HCT116 (cell line): ENCODE results near the gene BEND6. TPM values are rescaled to one million over a fixed set of nuclear protein-coding genes. Genes with fewer than 3 reads are reported as not detected.
A peak's percentile ranks its signal among the peaks of the same experiment; 100 is the strongest.

Source experiments
- ATAC-seq: fragments of 200-7000 bp; cut with Tn5 transposase; 2 replicates; pipeline ENCODE4 v1.9.1; 2020; ENCODE audit warnings: mild to moderate bottlenecking, moderate library complexity
- BruUV-seq: library from RNA; stranded (reverse); fragments of 400-500 nt; replicated peaks from 2 replicates; lab custom pipeline; 2021; lab: Mats Ljungman, UMichigan
- CTCF ChIA-PET: fragments of 300-600 bp; sonication (Branson Sonifier 250); formaldehyde crosslinking; loops from one replicate; lab custom pipeline; 2021; ENCODE audit warnings: antibody characterized with exemption; lab: Charles Lee
- POLR2A ChIA-PET: fragments of 300-600, 350-600 bp; sonication (Branson Sonifier 250); formaldehyde crosslinking; loops from one replicate; lab custom pipeline; 2021; ENCODE audit warnings: antibody characterized with exemption; lab: Charles Lee
- RAD21 ChIA-PET, 2 experiments: fragments of 300-600 bp; sonication (Branson Sonifier 250); formaldehyde crosslinking; loops; one replicate each; lab custom pipeline; 2023; ENCODE audit warnings: low total read pairs in 2 of 2; ENCODE audit not compliant: uncharacterized antibody in 2 of 2, unreplicated experiment in 2 of 2, low non-redundant PET in 1 of 2; lab: Charles Lee
- DNase-seq: peaks from one replicate; pipeline ENCODE4 v3.0.0-alpha.2; 2010; ENCODE audit warnings: low read depth, low spot score
- H2AFZ ChIP-seq: fragments of 200-600 bp; shearing (Covaris generic), sonication (generic); 2 replicates; pipeline ENCODE4 v1.6.1; 2017; ENCODE audit warnings: low read depth, mixed run types, mixed read lengths, antibody characterized with exemption, low read length; ENCODE audit not compliant: poor library complexity, severe bottlenecking
- H3K27ac ChIP-seq: 2 replicates; pipeline ENCODE4 v1.5.1; 2012; ENCODE audit warnings: low read depth, low read length
- H3K27me3 ChIP-seq: fragments of 200-600 bp; sonication (generic); 2 replicates; pipeline ENCODE4 v1.6.1; 2016; ENCODE audit warnings: mixed run types, low read length, mixed read lengths; ENCODE audit not compliant: insufficient read depth
- H3K36me3 ChIP-seq, 2 experiments: fragments of 200-500 bp in 1 of 2; fragments of 200-600 bp in 1 of 2; sonication (Bioruptor generic) in 1 of 2; sonication (generic) in 1 of 2; 2 replicates each; pipeline versions ENCODE4 v1.5.1 to v1.6.1; 2014 to 2016; ENCODE audit warnings: low read length in 2 of 2, inconsistent platforms in 1 of 2, mixed read lengths in 1 of 2, mixed run types in 1 of 2; ENCODE audit not compliant: insufficient read depth in 2 of 2, control insufficient read depth in 1 of 2
- H3K4me1 ChIP-seq, 2 experiments: fragments of 200-600 bp in 1 of 2; sonication (generic) in 1 of 2; 2 replicates each; pipeline versions ENCODE4 v1.5.1 to v1.6.1; 2012 to 2017; ENCODE audit warnings: low read length in 2 of 2, inconsistent platforms in 1 of 2, mild to moderate bottlenecking in 1 of 2, mixed read lengths in 1 of 2, mixed run types in 1 of 2, moderate library complexity in 1 of 2; ENCODE audit not compliant: insufficient read depth in 2 of 2, control insufficient read depth in 1 of 2
- H3K4me2 ChIP-seq: fragments of 200-600 bp; sonication (generic); 2 replicates; pipeline ENCODE4 v1.6.1; 2017; ENCODE audit warnings: mixed run types, low read length, mixed read lengths
- H3K4me3 ChIP-seq, 2 experiments: fragments of 200-600 bp in 1 of 2; sonication (generic) in 1 of 2; replicated peaks in 1 of 2; 2 replicates each; pipeline ENCODE4 v1.5.1; 2011 to 2016; ENCODE audit warnings: low read length in 2 of 2, control low read depth in 1 of 2, low read depth in 1 of 2, mild to moderate bottlenecking in 1 of 2, mixed read lengths in 1 of 2, mixed run types in 1 of 2
- H3K79me2 ChIP-seq: fragments of 200-600 bp; sonication (generic); 2 replicates; pipeline ENCODE4 v1.6.1; 2017; ENCODE audit warnings: mild to moderate bottlenecking, mixed run types, low read length, moderate library complexity, mixed read lengths; ENCODE audit not compliant: insufficient read depth
- H3K9ac ChIP-seq: fragments of 200-600 bp; sonication (generic); 2 replicates; pipeline ENCODE4 v1.6.1; 2016; ENCODE audit warnings: low read length, mixed read lengths
- H3K9me2 ChIP-seq: fragments of 200-600 bp; sonication (generic), shearing (Covaris generic); 2 replicates; pipeline ENCODE4 v1.6.1; 2017; ENCODE audit warnings: mixed run types, mild to moderate bottlenecking, moderate library complexity; ENCODE audit not compliant: insufficient read depth
- H3K9me3 ChIP-seq, 2 experiments: fragments of 200-500 bp in 1 of 2; fragments of 200-600 bp in 1 of 2; sonication (Bioruptor generic) in 1 of 2; sonication (generic) in 1 of 2; 2 replicates each; pipeline ENCODE4 v1.6.1; 2014 to 2017; ENCODE audit warnings: low read length in 2 of 2, mixed read lengths in 2 of 2, inconsistent platforms in 1 of 2, low read depth in 1 of 2, mild to moderate bottlenecking in 1 of 2, mixed run types in 1 of 2, moderate library complexity in 1 of 2; ENCODE audit not compliant: control insufficient read depth in 1 of 2, insufficient read depth in 1 of 2
- H4K20me1 ChIP-seq: fragments of 200-600 bp; sonication (generic), shearing (Covaris generic); 2 replicates; pipeline ENCODE4 v1.6.1; 2017; ENCODE audit warnings: mixed run types, mild to moderate bottlenecking, moderate library complexity; ENCODE audit not compliant: insufficient read depth
- ATF3 ChIP-seq: IDR thresholded peaks from 2 replicates; pipeline ENCODE4 v1.6.1; 2012
- CBX3 ChIP-seq: IDR thresholded peaks from 2 replicates; pipeline ENCODE4 v1.6.1; 2012; ENCODE audit warnings: low read depth
- CTCF ChIP-seq, 3 experiments: fragments of 200-600 bp in 1 of 3; sonication (generic) in 1 of 3; IDR thresholded peaks in 2 of 3; conservative IDR thresholded peaks in 1 of 3; 2 replicates each; pipeline ENCODE4 v1.5.1; 2012 to 2017; ENCODE audit warnings: low read depth in 2 of 3, low read length in 2 of 3, antibody characterized with exemption in 1 of 3, borderline replicate concordance in 1 of 3, control low read depth in 1 of 3, mild to moderate bottlenecking in 1 of 3, mixed read lengths in 1 of 3, mixed run types in 1 of 3, moderate library complexity in 1 of 3; ENCODE audit not compliant: insufficient read depth in 1 of 3
- EGR1 ChIP-seq: IDR thresholded peaks from 2 replicates; pipeline ENCODE4 v1.6.1; 2012; ENCODE audit warnings: low read depth
- ELF1 ChIP-seq: IDR thresholded peaks from 2 replicates; pipeline ENCODE4 v1.6.1; 2012; ENCODE audit warnings: low read depth, borderline replicate concordance
- EZH2 ChIP-seq: fragments of 200-600 bp; sonication (generic); IDR thresholded peaks from 2 replicates; pipeline ENCODE4 v1.6.1; 2017; ENCODE audit warnings: antibody characterized with exemption, mixed run types
- POLR2A ChIP-seq: IDR thresholded peaks from 2 replicates; pipeline ENCODE4 v1.7.0; 2011; ENCODE audit warnings: borderline replicate concordance; ENCODE audit not compliant: insufficient read depth, insufficient read length; ENCODE audit errors: extremely low read depth
- SRF ChIP-seq: IDR thresholded peaks from 2 replicates; pipeline ENCODE4 v1.6.1; 2012; ENCODE audit warnings: low read depth
- intact Hi-C: fragments of 100-400 bp; cut with micrococcal nuclease; formaldehyde crosslinking; loops from 2 replicates; pipeline ENCODE4 v1.10.0; 2022
- total RNA-seq: library from RNA; stranded (reverse); gene quantifications from one replicate; pipeline ENCODE4 v1.2.1, GENCODE V29; 2021; ENCODE audit not compliant: unreplicated experiment

BEND6 gene
- total RNA-seq, 1 experiment from 2014 or later = 4.0 TPM

- POLR2A ChIA-PET = no interaction called here
- no TSS peak for BruUV-seq
These were observed 119.5 kb downstream of the BEND6 start for GRCh38 chr6:57074383-57074782.

GRCh38 chr6:57075092-57075491 is 120.2 kb downstream of the BEND6 start:
- POLR2A ChIA-PET = no interaction called here
- intact Hi-C loops = no loop called here
- no TSS peak for BruUV-seq
- Histone ChIP-seq H2AFZ (no peak overlapping the region), H3K27me3 (no peaks in the 10 kb centered on the region), H4K20me1 (no peaks in the 10 kb centered on the region), H3K4me2 (no peak overlapping the region), H3K27ac (no peak overlapping the region), H3K4me1 (no peaks in the 10 kb centered on the region), H3K9me3 (no peaks in the 10 kb centered on the region), H3K36me3 (no peaks in the 10 kb centered on the region; a peak in 1 of 4 replicates), H3K9me2 (no peaks in the 10 kb centered on the region), H3K9ac (no peak overlapping the region), H3K79me2 (no peaks in the 10 kb centered on the region), H3K4me3 (no peak overlapping the region)
- TF ChIP-seq ELF1 (no peak), EZH2 (no peak), POLR2A (no peak), EGR1 (no peak), CBX3 (no peak), CTCF (IDR thresholded peaks at IDR 0.05 in 2 of 3, conservative IDR thresholded peaks at IDR 0.05 in 1 of 3; ENCODE audit: borderline replicate concordance in 1 of 3, insufficient read depth in 1 of 3, low read depth in 2 of 3, low read length in 2 of 3) (peak in 1 of 3 experiments; percentile 21; a peak in 1 of 6 replicates)
- CTCF ChIA-PET = no interaction called here
- ATAC-seq (no peak), DNase-seq (no peak)
- RAD21 ChIA-PET = no interaction called here

More at GRCh38 chr6:57074383-57074782, 119.5 kb downstream of the BEND6 start:
- Histone ChIP-seq H3K4me3 (no peak overlapping the region), H3K27me3 (no peaks in the 10 kb centered on the region), H2AFZ (no peak overlapping the region), H3K4me1 (no peaks in the 10 kb centered on the region), H3K4me2 (no peak overlapping the region), H3K9me2 (no peaks in the 10 kb centered on the region), H3K79me2 (no peaks in the 10 kb centered on the region), H4K20me1 (no peaks in the 10 kb centered on the region), H3K9me3 (no peaks in the 10 kb centered on the region), H3K27ac (no peak overlapping the region), H3K36me3 (no peaks in the 10 kb centered on the region; a peak in 1 of 4 replicates), H3K9ac (no peak overlapping the region)
- no peak for DNase-seq
- no peak for TF ChIP-seq ELF1
- no peak for TF ChIP-seq ATF3
- TF ChIP-seq SRF = no peak
- RAD21 ChIA-PET = no interaction called here
- no peak for ATAC-seq
- intact Hi-C loops = no loop called here
- CTCF ChIA-PET = no interaction called here

Other genes with a start within 250 kb of the BEND6 start
- 12.7 TPM for gene KIAA1586, start 91.6 kb downstream of the BEND6 start, total RNA-seq
- 49.1 TPM for gene ZNF451, start 135.1 kb downstream of the BEND6 start, total RNA-seq
- gene BAG2, start 217.2 kb downstream of the BEND6 start, total RNA-seq = 13.5 TPM